ENCODE measurements around the gene USPL1.

Gene USPL1

DNA sequence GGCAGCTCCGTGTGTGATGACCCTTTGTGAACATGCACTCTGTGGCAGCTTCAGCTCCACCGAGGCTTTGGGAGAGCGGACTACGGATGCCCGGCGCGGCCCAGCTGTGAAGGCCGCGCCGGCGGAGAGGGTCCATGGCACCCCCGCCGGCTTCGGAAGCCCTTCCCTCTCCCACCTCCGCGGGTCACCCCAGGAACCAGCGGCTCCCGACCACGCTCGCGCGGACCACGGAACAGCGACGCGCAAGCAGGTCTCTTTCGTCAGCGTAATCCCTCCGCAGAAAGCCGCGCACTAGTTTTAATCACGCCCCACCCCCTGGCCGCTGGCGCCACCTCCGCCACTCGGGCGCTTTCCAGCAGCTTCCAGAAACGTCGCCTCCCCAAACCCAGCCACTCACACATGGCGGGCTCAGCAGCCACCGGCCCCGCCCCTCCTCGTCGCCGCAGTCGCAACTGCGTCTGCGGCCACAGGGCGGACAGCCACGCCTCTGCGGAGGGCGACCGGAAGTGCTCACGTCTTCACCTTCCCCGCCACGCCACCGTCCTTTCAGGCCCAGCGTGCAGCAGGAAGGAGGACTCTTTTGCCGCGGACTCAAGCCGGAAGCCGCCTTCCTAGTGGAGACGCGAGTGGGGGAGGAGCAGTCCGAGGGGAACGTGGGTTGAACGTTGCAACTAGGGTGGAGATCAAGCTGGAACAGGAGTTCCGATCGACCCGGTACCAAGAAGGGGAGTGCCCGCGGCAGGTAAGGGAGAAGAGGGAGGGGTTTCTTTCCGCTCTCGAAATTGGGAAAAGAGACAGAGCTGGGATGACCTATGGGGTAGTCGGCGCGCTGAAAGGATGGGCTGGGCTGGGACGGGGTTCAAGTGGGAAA lies at the start of gene USPL1:
Gene USPL1 (plus strand): TSS at position 606 of the 871 bp plus-strand sequence. CDS start 3,221 bp downstream, outside the sequence.
- H2AFZ ChIP-seq (ENCODE audit: low read depth, low read length): peak within 1 kb of the TSS; percentile 13
- H3K27me3 ChIP-seq (ENCODE audit: insufficient read depth, low read length): no peaks in the 10 kb centered on the region

DNA sequence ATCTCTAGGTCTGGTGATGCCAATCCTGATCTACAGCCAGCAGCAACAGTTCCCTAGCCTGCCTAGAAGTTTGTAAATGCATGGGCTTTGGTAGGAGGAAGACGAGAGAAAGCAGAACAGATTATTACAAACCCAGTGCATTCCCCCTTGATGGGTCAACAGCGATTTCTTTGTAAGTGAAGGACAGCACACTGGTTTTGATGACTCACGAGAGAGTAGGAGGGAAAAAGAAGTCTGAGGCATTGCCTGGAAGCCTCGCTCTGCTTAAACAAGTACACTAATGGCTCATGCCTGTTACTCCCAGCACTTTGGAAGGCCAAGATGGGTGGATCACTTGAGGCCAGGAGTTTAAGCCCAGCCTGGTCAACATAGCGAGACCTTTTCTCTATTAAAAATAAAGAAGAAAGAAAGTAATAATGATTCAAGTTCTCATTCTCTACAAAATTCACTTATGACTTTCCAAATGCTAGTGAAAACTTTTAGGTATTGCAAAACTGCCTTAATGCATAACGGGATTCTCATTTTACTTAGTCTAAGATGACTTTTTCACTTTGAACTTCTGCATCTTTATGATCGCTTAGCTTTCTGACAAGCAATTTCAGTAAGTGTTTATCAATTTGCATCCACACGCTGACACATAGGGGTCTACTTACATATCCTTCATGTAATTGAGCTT lies 47.7 kb upstream of the USPL1 start:
- H3K4me1 ChIP-seq (ENCODE audit: insufficient read depth, low read length): peaks cover 8% of the 10 kb centered on the region
- no peaks in the 10 kb centered on the region for H3K9me3 ChIP-seq (ENCODE audit: low read length)
- no peaks in the 10 kb centered on the region for H3K27me3 ChIP-seq (ENCODE audit: insufficient read depth, low read length)
- no peaks in the 10 kb centered on the region for H3K36me3 ChIP-seq (ENCODE audit: insufficient read depth, low read length)
- H3K4me3 ChIP-seq (ENCODE audit: low read length): no peak overlapping the region
- H2AFZ ChIP-seq (ENCODE audit: low read depth, low read length): no peak overlapping the region

More for the DNA sequence above, at the start of gene USPL1:
- Histone ChIP-seq H3K4me1 (ENCODE audit: insufficient read depth, low read length) (peaks cover 34% of the 10 kb centered on the region), H3K9me3 (ENCODE audit: low read length) (no peaks in the 10 kb centered on the region), H3K4me3 (ENCODE audit: low read length) (peak within 1 kb of the TSS; percentile 65), H3K36me3 (ENCODE audit: insufficient read depth, low read length) (peaks cover 4% of the 10 kb centered on the region)

DNA sequence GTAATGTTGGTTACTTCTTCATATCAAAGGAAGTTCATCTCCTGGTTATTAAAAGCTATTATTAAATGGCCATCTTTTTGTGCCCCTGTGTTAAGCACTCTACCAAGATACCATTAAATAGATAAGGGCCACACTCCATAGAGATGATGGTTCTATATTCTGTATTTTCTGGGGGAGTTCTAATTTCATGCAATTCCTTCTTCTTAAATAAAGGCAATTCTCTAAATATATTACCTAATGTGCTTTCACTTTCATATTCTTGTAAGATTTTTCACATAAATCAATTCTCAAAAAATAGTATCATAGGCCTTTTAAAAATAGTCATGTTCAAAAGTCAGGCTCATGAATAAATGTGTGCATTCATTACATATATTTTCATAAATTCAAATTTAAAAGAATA lies 47.0 kb upstream of the USPL1 start:
- Histone ChIP-seq H3K4me1 (ENCODE audit: insufficient read depth, low read length) (peaks cover 8% of the 10 kb centered on the region), H2AFZ (ENCODE audit: low read depth, low read length) (no peak overlapping the region), H3K27me3 (ENCODE audit: insufficient read depth, low read length) (no peaks in the 10 kb centered on the region), H3K4me3 (ENCODE audit: low read length) (no peak overlapping the region), H3K9me3 (ENCODE audit: low read length) (no peaks in the 10 kb centered on the region), H3K36me3 (ENCODE audit: insufficient read depth, low read length) (no peaks in the 10 kb centered on the region)

DNA sequence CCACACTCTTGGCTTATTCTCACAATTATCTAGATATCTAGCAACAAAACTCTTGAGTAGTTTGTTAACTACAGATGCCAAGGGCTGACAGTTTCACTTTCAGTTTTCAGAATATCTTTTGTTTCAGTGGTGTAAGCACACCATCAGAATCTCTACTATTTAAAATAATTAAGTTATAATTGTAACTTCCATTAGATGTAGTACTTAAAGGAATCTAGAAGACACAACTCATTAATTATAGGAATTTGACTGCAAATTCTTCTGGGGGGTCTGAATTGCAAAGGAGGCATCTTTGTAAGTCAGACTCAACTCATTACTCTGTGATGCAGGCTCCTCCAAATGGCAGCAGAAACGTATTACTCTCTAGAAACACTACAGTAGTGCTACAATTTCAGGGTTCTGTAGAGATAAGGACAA lies 44.9 kb upstream of the USPL1 start:
- no peaks in the 10 kb centered on the region for H3K9me3 ChIP-seq (ENCODE audit: low read length)
- no peak overlapping the region for H3K4me3 ChIP-seq (ENCODE audit: low read length)
- H3K27me3 ChIP-seq (ENCODE audit: insufficient read depth, low read length): no peaks in the 10 kb centered on the region
- H2AFZ ChIP-seq (ENCODE audit: low read depth, low read length): no peak overlapping the region
- H3K36me3 ChIP-seq (ENCODE audit: insufficient read depth, low read length): no peaks in the 10 kb centered on the region
- peaks cover 8% of the 10 kb centered on the region for H3K4me1 ChIP-seq (ENCODE audit: insufficient read depth, low read length)

DNA sequence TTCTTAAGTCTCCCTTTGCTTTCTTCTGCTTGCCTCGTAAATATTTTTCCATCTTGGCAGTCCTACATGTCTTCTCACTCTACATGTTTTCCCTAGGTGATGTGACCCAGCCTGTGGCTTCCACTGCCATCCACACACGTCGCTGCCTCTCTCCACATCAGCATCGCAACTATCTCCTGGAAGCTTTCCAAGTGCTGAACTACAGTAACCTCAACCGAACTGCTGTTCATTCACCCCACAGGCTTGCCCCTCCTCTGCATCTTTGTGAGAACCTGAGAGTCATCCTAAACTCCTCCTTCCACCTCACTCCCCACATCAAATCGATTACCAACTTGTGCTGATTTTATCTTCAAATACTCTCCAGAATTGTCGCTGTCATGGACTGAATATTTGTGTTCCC lies 41.2 kb upstream of the USPL1 start:
- Histone ChIP-seq H2AFZ (ENCODE audit: low read depth, low read length) (no peak overlapping the region), H3K9me3 (ENCODE audit: low read length) (no peaks in the 10 kb centered on the region), H3K4me3 (ENCODE audit: low read length) (no peak overlapping the region), H3K27me3 (ENCODE audit: insufficient read depth, low read length) (no peaks in the 10 kb centered on the region), H3K4me1 (ENCODE audit: insufficient read depth, low read length) (peaks cover 6% of the 10 kb centered on the region), H3K36me3 (ENCODE audit: insufficient read depth, low read length) (no peaks in the 10 kb centered on the region)

DNA sequence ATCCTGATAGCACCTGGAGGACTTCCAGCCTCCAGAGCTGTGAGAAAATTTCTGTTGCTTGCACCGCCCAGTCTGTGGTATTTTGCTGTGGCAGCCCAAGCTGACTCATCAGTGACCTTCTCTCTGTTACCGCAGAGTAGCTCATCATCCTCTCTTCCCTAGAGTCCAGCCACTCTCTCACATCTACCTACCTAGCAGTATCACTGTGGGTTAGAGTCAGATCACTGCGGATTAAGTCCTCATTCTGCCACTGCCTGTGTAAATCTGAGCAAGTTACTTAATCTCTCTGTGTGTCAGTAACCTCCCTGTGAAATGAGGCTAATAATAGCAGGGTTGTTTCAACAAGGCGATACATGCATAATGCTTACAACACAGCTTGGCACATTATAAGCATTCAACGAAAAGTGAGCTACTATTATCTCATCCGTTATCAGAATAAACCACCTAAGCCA lies 40.3 kb upstream of the USPL1 start:
- Histone ChIP-seq H3K4me1 (ENCODE audit: insufficient read depth, low read length) (peaks cover 5% of the 10 kb centered on the region), H3K36me3 (ENCODE audit: insufficient read depth, low read length) (no peaks in the 10 kb centered on the region), H3K27me3 (ENCODE audit: insufficient read depth, low read length) (no peaks in the 10 kb centered on the region), H3K4me3 (ENCODE audit: low read length) (no peak overlapping the region), H3K9me3 (ENCODE audit: low read length) (no peaks in the 10 kb centered on the region), H2AFZ (ENCODE audit: low read depth, low read length) (no peak overlapping the region)

DNA sequence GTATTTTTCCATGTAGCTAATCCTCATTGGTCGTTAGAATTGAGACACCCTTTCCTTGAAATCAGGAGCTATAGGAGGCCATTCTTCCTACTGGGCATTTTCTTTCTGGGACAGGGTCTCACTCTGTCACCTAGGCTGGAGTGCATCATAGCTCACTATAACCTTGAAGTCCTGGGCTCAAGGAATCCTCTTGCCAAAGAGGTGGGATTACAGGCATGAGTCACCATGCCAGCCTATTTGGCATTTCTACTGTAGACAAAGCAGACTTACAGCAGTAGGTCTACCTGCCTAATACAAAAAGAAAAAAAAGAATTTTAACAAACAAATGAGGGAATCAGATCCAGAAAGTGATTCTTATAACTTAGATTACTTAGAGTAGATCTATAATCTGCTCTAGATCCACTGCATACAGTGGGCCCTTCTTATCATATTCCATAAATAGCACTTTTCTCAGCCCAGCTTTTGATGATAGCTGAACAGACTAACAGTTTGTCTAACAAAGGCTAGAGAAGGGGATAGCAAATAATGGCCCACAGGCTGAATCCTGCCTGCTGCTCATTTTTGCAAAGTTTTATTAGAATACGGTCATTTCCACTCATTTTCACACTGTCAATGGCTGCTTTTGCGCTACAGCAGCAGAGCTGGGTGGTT lies 36.7 kb upstream of the USPL1 start:
- no peaks in the 10 kb centered on the region for H3K4me1 ChIP-seq (ENCODE audit: insufficient read depth, low read length)
- no peaks in the 10 kb centered on the region for H3K27me3 ChIP-seq (ENCODE audit: insufficient read depth, low read length)
- H3K4me3 ChIP-seq (ENCODE audit: low read length): no peak overlapping the region
- H3K9me3 ChIP-seq (ENCODE audit: low read length): no peaks in the 10 kb centered on the region
- no peak overlapping the region for H2AFZ ChIP-seq (ENCODE audit: low read depth, low read length)
- H3K36me3 ChIP-seq (ENCODE audit: insufficient read depth, low read length): no peaks in the 10 kb centered on the region

DNA sequence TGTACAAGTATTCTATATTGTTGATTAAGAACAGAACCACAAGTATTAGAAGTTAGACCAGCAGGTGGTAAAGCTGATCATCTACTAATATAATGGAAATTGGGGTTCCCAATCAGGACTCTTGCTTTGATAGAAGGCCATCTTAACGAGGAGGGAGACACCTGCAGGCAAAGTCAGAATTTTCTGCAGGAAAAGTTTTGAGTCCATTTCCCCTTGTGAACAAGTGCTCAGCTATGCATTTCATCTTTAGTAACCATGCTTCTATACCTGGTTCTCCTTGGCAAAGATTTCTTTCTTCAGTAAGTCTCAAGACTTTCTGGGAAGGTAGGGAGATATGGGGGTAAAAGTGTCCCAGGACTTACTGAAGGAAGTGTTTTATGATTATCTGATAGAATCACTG lies 36.1 kb upstream of the USPL1 start:
- Histone ChIP-seq H3K4me1 (ENCODE audit: insufficient read depth, low read length) (no peaks in the 10 kb centered on the region), H2AFZ (ENCODE audit: low read depth, low read length) (no peak overlapping the region), H3K36me3 (ENCODE audit: insufficient read depth, low read length) (no peaks in the 10 kb centered on the region), H3K27me3 (ENCODE audit: insufficient read depth, low read length) (no peaks in the 10 kb centered on the region), H3K9me3 (ENCODE audit: low read length) (no peaks in the 10 kb centered on the region), H3K4me3 (ENCODE audit: low read length) (no peak overlapping the region)

DNA sequence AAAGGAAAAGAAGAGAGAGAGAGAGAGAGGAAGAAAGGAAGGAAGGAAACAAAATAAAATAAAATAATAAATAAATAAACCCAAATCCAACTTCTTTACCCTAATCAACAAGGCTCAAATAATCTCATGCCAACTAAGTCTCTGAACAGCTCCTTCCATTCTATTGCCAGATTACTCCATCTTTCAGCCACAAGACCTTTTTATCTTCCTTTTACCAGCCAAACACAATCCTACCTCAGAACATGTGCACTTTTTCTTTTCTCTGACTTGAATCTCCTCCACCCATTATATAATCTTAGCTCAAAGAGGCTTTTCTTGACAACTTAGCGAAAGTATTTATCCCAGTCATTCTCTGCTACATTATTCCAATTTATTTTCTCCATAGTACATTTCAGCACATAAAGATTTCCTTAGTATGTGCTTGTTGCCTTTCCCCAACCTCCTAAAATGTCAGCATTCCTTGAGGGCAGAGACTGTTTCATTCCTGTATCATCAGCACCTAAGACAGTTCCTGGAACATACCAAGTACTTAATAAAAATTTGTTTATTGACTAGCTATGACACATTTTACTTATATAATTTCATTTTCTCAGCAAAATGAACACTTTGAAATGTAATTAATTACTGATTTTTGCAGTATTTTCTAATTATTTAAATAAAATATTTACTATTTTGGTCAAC lies 33.5 kb upstream of the USPL1 start:
- H3K4me1 ChIP-seq (ENCODE audit: insufficient read depth, low read length): no peaks in the 10 kb centered on the region
- no peaks in the 10 kb centered on the region for H3K36me3 ChIP-seq (ENCODE audit: insufficient read depth, low read length)
- H3K4me3 ChIP-seq (ENCODE audit: low read length): no peak overlapping the region
- no peaks in the 10 kb centered on the region for H3K27me3 ChIP-seq (ENCODE audit: insufficient read depth, low read length)
- H3K9me3 ChIP-seq (ENCODE audit: low read length): no peaks in the 10 kb centered on the region
- H2AFZ ChIP-seq (ENCODE audit: low read depth, low read length): no peak overlapping the region

DNA sequence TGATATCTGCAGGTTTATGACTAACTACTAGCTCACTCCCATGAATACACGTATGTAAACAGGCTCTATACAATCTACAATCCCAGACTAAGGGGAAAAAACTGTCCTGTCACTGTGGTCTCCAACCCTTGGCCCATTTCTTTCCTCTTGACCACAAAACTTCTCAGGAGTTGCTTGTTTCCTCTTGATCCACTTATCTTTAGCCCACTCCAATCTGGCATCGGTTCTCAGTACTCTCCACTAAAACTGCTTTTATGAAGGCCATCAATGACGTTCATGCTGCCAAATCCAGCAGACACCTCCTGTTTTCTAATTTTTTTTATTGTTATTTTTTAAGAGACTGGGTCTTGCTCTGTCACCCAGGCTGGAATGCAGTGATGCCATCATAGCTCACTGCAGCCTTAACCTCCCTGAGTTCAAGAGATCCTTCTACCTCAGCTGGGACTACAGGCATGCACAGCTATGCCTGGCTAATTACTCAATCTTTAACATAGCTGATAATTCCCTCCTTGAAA lies 31.9 kb upstream of the USPL1 start:
- H3K27me3 ChIP-seq (ENCODE audit: insufficient read depth, low read length): no peaks in the 10 kb centered on the region
- H2AFZ ChIP-seq (ENCODE audit: low read depth, low read length): no peak overlapping the region
- H3K4me3 ChIP-seq (ENCODE audit: low read length): no peak overlapping the region
- no peaks in the 10 kb centered on the region for H3K9me3 ChIP-seq (ENCODE audit: low read length)
- no peaks in the 10 kb centered on the region for H3K4me1 ChIP-seq (ENCODE audit: insufficient read depth, low read length)
- no peaks in the 10 kb centered on the region for H3K36me3 ChIP-seq (ENCODE audit: insufficient read depth, low read length)

DNA sequence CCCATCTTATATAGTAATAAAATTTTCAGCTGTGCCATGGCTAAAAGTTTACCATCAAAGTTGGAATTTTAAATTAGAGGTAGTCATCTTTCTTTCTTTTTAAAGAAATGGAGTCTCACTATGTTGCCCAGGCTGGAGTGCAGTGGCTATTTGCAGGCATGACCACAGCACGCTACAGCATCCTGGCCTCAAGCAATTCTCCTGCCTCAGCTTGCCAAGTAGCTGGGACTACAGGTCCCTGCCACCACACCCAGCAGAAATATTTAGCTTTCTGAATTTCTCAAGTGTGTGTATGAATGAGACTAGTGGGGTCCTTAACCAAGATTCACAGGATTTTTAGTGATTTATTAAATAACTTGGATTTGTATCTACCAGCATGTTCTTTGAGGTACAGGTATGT lies 30.5 kb upstream of the USPL1 start:
- no peaks in the 10 kb centered on the region for H3K36me3 ChIP-seq (ENCODE audit: insufficient read depth, low read length)
- H3K9me3 ChIP-seq (ENCODE audit: low read length): no peaks in the 10 kb centered on the region
- no peaks in the 10 kb centered on the region for H3K4me1 ChIP-seq (ENCODE audit: insufficient read depth, low read length)
- H2AFZ ChIP-seq (ENCODE audit: low read depth, low read length): no peak overlapping the region
- no peaks in the 10 kb centered on the region for H3K27me3 ChIP-seq (ENCODE audit: insufficient read depth, low read length)
- no peak overlapping the region for H3K4me3 ChIP-seq (ENCODE audit: low read length)

DNA sequence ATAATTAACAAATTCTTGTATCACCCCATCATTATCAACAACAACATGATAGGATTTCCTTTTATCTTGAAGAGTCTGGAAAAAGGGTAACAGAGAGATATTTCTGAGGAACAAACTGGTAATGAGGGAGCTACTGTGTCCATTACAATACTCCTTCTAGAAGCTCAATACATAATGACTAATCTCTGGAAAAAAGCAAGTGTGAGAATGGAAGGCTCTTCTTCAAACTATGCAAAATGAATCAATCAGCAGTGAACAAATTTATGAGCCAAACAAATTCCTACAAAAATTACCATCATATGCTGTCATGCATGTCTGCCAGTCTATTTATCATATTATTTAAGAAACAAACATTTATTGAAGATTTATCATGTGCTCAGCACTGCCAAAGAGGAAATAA lies 30.0 kb upstream of the USPL1 start:
- no peak overlapping the region for H2AFZ ChIP-seq (ENCODE audit: low read depth, low read length)
- no peaks in the 10 kb centered on the region for H3K27me3 ChIP-seq (ENCODE audit: insufficient read depth, low read length)
- no peak overlapping the region for H3K4me3 ChIP-seq (ENCODE audit: low read length)
- H3K4me1 ChIP-seq (ENCODE audit: insufficient read depth, low read length): no peaks in the 10 kb centered on the region
- no peaks in the 10 kb centered on the region for H3K9me3 ChIP-seq (ENCODE audit: low read length)
- H3K36me3 ChIP-seq (ENCODE audit: insufficient read depth, low read length): no peaks in the 10 kb centered on the region
